Hepatocyte (in vitro differentiated cells): ENCODE results near the gene KIF4A. TPM values are rescaled to one million over a fixed set of nuclear protein-coding genes. Genes with fewer than 3 reads are reported as not detected.

Experiments
- DNase-seq: peaks from one replicate; pipeline ENCODE4 v3.0.0-alpha.2; 2016; ENCODE audit warnings: low spot score
- H2AFZ ChIP-seq: fragments of 200-600 bp; sonication (generic); 2 replicates; pipeline ENCODE4 v1.6.0; 2016; ENCODE audit warnings: antibody characterized with exemption, mild to moderate bottlenecking
- H3K27ac ChIP-seq: fragments of 200-600 bp; sonication (generic); 2 replicates; pipeline ENCODE4 v1.5.1; 2016; ENCODE audit warnings: mild to moderate bottlenecking
- H3K27me3 ChIP-seq: fragments of 200-600 bp; sonication (generic); 2 replicates; pipeline ENCODE4 v1.6.1; 2016
- H3K36me3 ChIP-seq: fragments of 200-600 bp; sonication (generic); replicated peaks from 2 replicates; pipeline ENCODE4 v1.5.1; 2016; ENCODE audit warnings: low read depth; ENCODE audit not compliant: insufficient read depth
- H3K4me1 ChIP-seq: fragments of 200-600 bp; sonication (generic); 2 replicates; pipeline ENCODE4 v1.5.1; 2016; ENCODE audit warnings: mild to moderate bottlenecking, moderate library complexity; ENCODE audit not compliant: insufficient read depth
- H3K4me2 ChIP-seq: fragments of 200-600 bp; sonication (generic); 2 replicates; pipeline ENCODE4 v1.6.0; 2016
- H3K4me3 ChIP-seq: fragments of 200-600 bp; sonication (generic); 2 replicates; pipeline ENCODE4 v1.5.1; 2016; ENCODE audit warnings: mild to moderate bottlenecking
- H3K79me2 ChIP-seq: fragments of 200-600 bp; sonication (generic); 2 replicates; pipeline ENCODE4 v1.6.0; 2017; ENCODE audit warnings: mild to moderate bottlenecking
- H3K9me2 ChIP-seq: fragments of 200-600 bp; sonication (generic); replicated peaks from 2 replicates; pipeline ENCODE4 v1.6.0; 2017; ENCODE audit warnings: mild to moderate bottlenecking; ENCODE audit not compliant: insufficient read depth
- H3K9me3 ChIP-seq: fragments of 200-600 bp; sonication (generic); 2 replicates; pipeline ENCODE4 v1.5.1; 2016; ENCODE audit warnings: low read depth, mild to moderate bottlenecking
- H4K20me1 ChIP-seq: fragments of 200-600 bp; sonication (generic); 2 replicates; pipeline ENCODE4 v1.6.0; 2016; ENCODE audit warnings: mild to moderate bottlenecking; ENCODE audit not compliant: insufficient read depth, poor library complexity, severe bottlenecking
- CTCF ChIP-seq: fragments of 200-600 bp; sonication (generic); IDR thresholded peaks from 2 replicates; pipeline ENCODE4 v1.5.1; 2016; ENCODE audit warnings: antibody characterized with exemption, mild to moderate bottlenecking; ENCODE audit not compliant: poor library complexity
- EZH2 ChIP-seq: fragments of 200-600 bp; sonication (generic); IDR thresholded peaks from 2 replicates; pipeline ENCODE4 v1.6.1; 2016; ENCODE audit warnings: antibody characterized with exemption, mild to moderate bottlenecking, borderline replicate concordance
- EZH2phosphoT487 ChIP-seq: fragments of 200-600 bp; sonication (generic); IDR thresholded peaks from one replicate; pipeline ENCODE4 v1.6.1; 2018; ENCODE audit warnings: antibody characterized with exemption, mild to moderate bottlenecking, low read depth, moderate library complexity; ENCODE audit not compliant: unreplicated experiment, severe bottlenecking
- WGBS: methylation state at CpG from one replicate; pipeline ENCODE4 v1.1.6; 2016; ENCODE audit warnings: low lambda C conversion rate; ENCODE audit errors: missing lambda C conversion rate; 5-methylcytosine and 5-hydroxymethylcytosine counted together
- polyA plus RNA-seq: library from polyadenylated mRNA; unstranded; fragments of >200 nt; fragmentation: Nextera tagmentation; extraction: Ambion mirVana; gene quantifications from 2 replicates; pipeline ENCODE4 v1.2.1, GENCODE V29; 2016
- total RNA-seq: library from RNA; depleted of rRNA; stranded (reverse); fragments of >200 nt; gene quantifications from 2 replicates; pipeline ENCODE4 v1.2.3, GENCODE V29; 2014

KIF4A gene
- total and polyA plus RNA-seq, 2 experiments from 2014 or later, result 4.2 to 6.4 TPM

GRCh38 chrX:70421618-70422017 lies 131.7 kb downstream of the KIF4A start:
- Histone ChIP-seq H3K4me2 (no peak overlapping the region), H3K4me1 (no peaks in the 10 kb centered on the region), H3K9me2 (no peaks in the 10 kb centered on the region), H3K27me3 (no peaks in the 10 kb centered on the region), H3K27ac (no peak overlapping the region), H3K4me3 (no peak overlapping the region), H2AFZ (no peak overlapping the region), H4K20me1 (no peaks in the 10 kb centered on the region), H3K36me3 (no peaks in the 10 kb centered on the region), H3K79me2 (no peaks in the 10 kb centered on the region), H3K9me3 (no peaks in the 10 kb centered on the region)
- no peak for TF ChIP-seq EZH2
- no peak for TF ChIP-seq EZH2phosphoT487
- no peak for TF ChIP-seq CTCF
- no peak for DNase-seq
- 55% methylated on average over 1 of the region's 2 CpGs for WGBS

- Histone ChIP-seq H4K20me1 (no peaks in the 10 kb centered on the region), H3K79me2 (no peaks in the 10 kb centered on the region), H3K4me2 (peak within 1 kb of the TSS; percentile 42), H3K36me3 (no peaks in the 10 kb centered on the region), H3K9me3 (no peaks in the 10 kb centered on the region), H3K27ac (no peak within 1 kb of the TSS), H2AFZ (no peak within 1 kb of the TSS), H3K9me2 (no peaks in the 10 kb centered on the region), H3K27me3 (no peaks in the 10 kb centered on the region), H3K4me1 (no peaks in the 10 kb centered on the region), H3K4me3 (no peak within 1 kb of the TSS)
- peak; percentile 58 for DNase-seq
- peak; percentile 41 for TF ChIP-seq CTCF
- no peak for TF ChIP-seq EZH2phosphoT487
- WGBS, result 41% methylated on average over 10 of the region's 11 CpGs
Observed at GRCh38 chrX:70422851-70423341, 133.0 kb downstream of the KIF4A start, which contains the start of gene GDPD2. Gene GDPD2, plus strand, starts transcription at chrX:70423314. Its CDS starts 1,671 bp downstream, at chrX:70424985.

GRCh38 chrX:70423936-70424675 lies 134.2 kb downstream of the KIF4A start:
- Histone ChIP-seq H3K4me3 (no peak overlapping the region), H3K27me3 (no peaks in the 10 kb centered on the region), H3K36me3 (no peaks in the 10 kb centered on the region), H4K20me1 (no peaks in the 10 kb centered on the region), H3K4me1 (no peaks in the 10 kb centered on the region), H3K27ac (no peak overlapping the region), H3K4me2 (no peak overlapping the region), H3K9me3 (no peaks in the 10 kb centered on the region), H3K9me2 (no peaks in the 10 kb centered on the region), H3K79me2 (no peaks in the 10 kb centered on the region), H2AFZ (no peak overlapping the region)
- TF ChIP-seq EZH2 (no peak), CTCF (no peak), EZH2phosphoT487 (no peak)
- no peak for DNase-seq
- 67% methylated on average over 10 of the region's 10 CpGs for WGBS
